Astrocyte of the spinal cord (primary cell): ENCODE measurements around the gene TTC28.

ENCODE experiments used
- DNase-seq: peaks from one replicate; pipeline ENCODE4 v3.0.0; 2011; ENCODE audit warnings: low read depth, low spot score
- H3K4me3 ChIP-seq: 2 replicates; pipeline ENCODE4 v1.5.1; 2011; ENCODE audit warnings: low read depth, mild to moderate bottlenecking, low read length, moderate library complexity
- CTCF ChIP-seq: IDR thresholded peaks from 2 replicates; pipeline ENCODE4 v1.5.1; 2012; ENCODE audit warnings: low read depth, mild to moderate bottlenecking, low read length, inconsistent platforms
- in situ Hi-C: cut with HindIII; loops from 2 replicates; pipeline ENCODE4 v1.10.0; 2017; ENCODE audit warnings: low sequenced_read_pairs

Gene TTC28

GRCh38 chr22:28186641-28187040, 493.0 kb downstream of the TTC28 start:
- in situ Hi-C loops, result no loop called here
- DNase-seq, result no peak
- no peak for TF ChIP-seq CTCF
- no peak overlapping the region for H3K4me3 ChIP-seq

- in situ Hi-C loops, result no loop called here
- no peak for DNase-seq
- TF ChIP-seq CTCF, result no peak
- H3K4me3 ChIP-seq, result no peak overlapping the region
These were observed 494.5 kb downstream of the TTC28 start for GRCh38 chr22:28185130-28185529.

GRCh38 chr22:28183078-28183860, 496.4 kb downstream of the TTC28 start:
- H3K4me3 ChIP-seq, result no peak overlapping the region
- DNase-seq, result no peak
- no peak for TF ChIP-seq CTCF
- in situ Hi-C loops, result no loop called here

- no peak for DNase-seq
- in situ Hi-C loops, result no loop called here
- TF ChIP-seq CTCF, result no peak
- H3K4me3 ChIP-seq, result no peak overlapping the region
These were observed 498.6 kb downstream of the TTC28 start for GRCh38 chr22:28180804-28181731.

- no peak overlapping the region for H3K4me3 ChIP-seq
- DNase-seq, result no peak
- no peak for TF ChIP-seq CTCF
- in situ Hi-C loops, result no loop called here
These were observed 500.2 kb downstream of the TTC28 start for GRCh38 chr22:28179392-28179791.

GRCh38 chr22:28175730-28176492, 503.7 kb downstream of the TTC28 start:
- in situ Hi-C loops, result no loop called here
- no peak overlapping the region for H3K4me3 ChIP-seq
- TF ChIP-seq CTCF, result no peak
- no peak for DNase-seq
